Esophagus muscularis mucosa (tissue), 4 donors: ENCODE data around the gene TMEM235. TPM values are rescaled to one million over a fixed set of nuclear protein-coding genes. Genes with fewer than 3 reads are reported as not detected.

Experiments
- DNase-seq: peaks from one replicate; pipeline ENCODE4 v3.0.0-alpha.2; 2017; ENCODE audit errors: extremely low spot score
- H3K27ac ChIP-seq, 4 donors: fragments of 200-600 bp; sonication (generic); replicated peaks in 1 of 4; 1 replicate in 3 of 4; 2 replicates in 1 of 4; pipeline ENCODE4 v1.5.1; 2016 to 2019; ENCODE audit warnings: mild to moderate bottlenecking in 1 of 4
- H3K27me3 ChIP-seq, 4 donors: fragments of 200-600 bp; sonication (generic); one replicate each; pipeline versions ENCODE4 v1.5.1 to v1.6.0; 2016 to 2019
- H3K36me3 ChIP-seq, 4 donors: fragments of 200-600 bp; sonication (generic); one replicate each; pipeline ENCODE4 v1.5.1; 2016 to 2019
- H3K4me1 ChIP-seq, 4 donors: fragments of 200-600 bp; sonication (generic); one replicate each; pipeline ENCODE4 v1.5.1; 2016 to 2019
- H3K4me3 ChIP-seq, 4 donors: fragments of 200-600 bp; sonication (generic); 1 replicate in 2 of 4; 2 replicates in 2 of 4; pipeline ENCODE4 v1.5.1; 2016 to 2019; ENCODE audit warnings: mild to moderate bottlenecking in 4 of 4, moderate library complexity in 1 of 4
- H3K9me3 ChIP-seq, 4 donors: fragments of 200-600 bp; sonication (generic); 1 replicate in 3 of 4; 2 replicates in 1 of 4; pipeline ENCODE4 v1.5.1; 2016 to 2019
- CTCF ChIP-seq, 3 experiments: fragments of 200-600 bp in 2 of 3; fragments of 450-650 bp in 1 of 3; sonication (generic) in 2 of 3; IDR thresholded peaks; one replicate each; pipeline ENCODE4 v1.5.1; 2017 to 2019; ENCODE audit warnings: antibody characterized with exemption in 3 of 3, mild to moderate bottlenecking in 2 of 3, moderate library complexity in 1 of 3
- EP300 ChIP-seq: sonication (generic); formaldehyde crosslinking; IDR thresholded peaks from one replicate; pipeline ENCODE4 v1.6.1; 2017; ENCODE audit warnings: antibody characterized with exemption
- POLR2A ChIP-seq: fragments of 450-650 bp; IDR thresholded peaks from one replicate; pipeline ENCODE4 v1.6.1; 2017; ENCODE audit warnings: antibody characterized with exemption, moderate library complexity, mild to moderate bottlenecking, low read depth
- POLR2AphosphoS5 ChIP-seq, 2 donors: sonication (generic); formaldehyde crosslinking; IDR thresholded peaks; one replicate each; pipeline ENCODE4 v1.6.1; 2017; ENCODE audit warnings: antibody characterized with exemption in 2 of 2
- WGBS: methylation state at CpG from one replicate; pipeline ENCODE4 v1.1.5; 2018; 5-methylcytosine and 5-hydroxymethylcytosine counted together
- intact Hi-C: fragments of 100-400 bp; cut with DNase I; formaldehyde crosslinking; loops from one replicate; pipeline ENCODE4 v1.15.1; 2023
- small RNA-seq, 3 donors: library from RNA; depleted of rRNA; stranded (forward); fragments of <200 nt; gene quantifications; one replicate each; pipeline ENCODE3, GENCODE V24; 2016
- total RNA-seq, 4 donors: library from RNA; depleted of rRNA; stranded (reverse); fragments of >200 nt; gene quantifications; one replicate each; pipeline versions ENCODE4 v1.1.0 to v1.2.1, GENCODE V29; 2016

TMEM235 gene
- total RNA-seq, 4 donors from 2014 or later: not detected

- H3K27me3 ChIP-seq: no peaks in the 10 kb centered on the region
- no peaks in the 10 kb centered on the region for H3K9me3 ChIP-seq
- TF ChIP-seq POLR2AphosphoS5 (IDR thresholded peaks at IDR 0.05) (no peak), EP300 (no peak), CTCF (IDR thresholded peaks at IDR 0.05) (no peak), POLR2A (no peak)
- H3K4me3 ChIP-seq: no peak overlapping the region
- 83% methylated on average over 14 of the region's 17 CpGs for WGBS
- intact Hi-C loops: no loop called here
- no peaks in the 10 kb centered on the region for H3K36me3 ChIP-seq
- H3K4me1 ChIP-seq: peaks cover 0 to 3% (median 0%) of the 10 kb centered on the region in 4 donors
- no peak for DNase-seq
- H3K27ac ChIP-seq: no peak overlapping the region
Observed at GRCh38 chr17:78281249-78281845, 49.9 kb downstream of the TMEM235 start.

- no peak for DNase-seq
- intact Hi-C loops: no loop called here
- no peaks in the 10 kb centered on the region for H3K36me3 ChIP-seq
- no peak for TF ChIP-seq EP300
- no peak overlapping the region for H3K27ac ChIP-seq
- H3K4me3 ChIP-seq: no peak overlapping the region
- no peaks in the 10 kb centered on the region for H3K9me3 ChIP-seq
- WGBS: 75% methylated on average over 10 of the region's 10 CpGs
- H3K4me1 ChIP-seq: peaks cover 0 to 3% (median 1%) of the 10 kb centered on the region in 4 donors
- no peaks in the 10 kb centered on the region for H3K27me3 ChIP-seq
Observed at GRCh38 chr17:78284146-78284545, 52.7 kb downstream of the TMEM235 start.

GRCh38 chr17:78289004-78289403 is 57.6 kb downstream of the TMEM235 start:
- Histone ChIP-seq H3K4me3 (no peak overlapping the region), H3K27ac (no peak overlapping the region), H3K4me1 (peaks cover 6 to 15% (median 9%) of the 10 kb centered on the region in 4 donors), H3K36me3 (no peaks in the 10 kb centered on the region), H3K27me3 (no peaks in the 10 kb centered on the region), H3K9me3 (no peaks in the 10 kb centered on the region)
- intact Hi-C loops: loop anchor here (1.0 kb wide), 1 partner anchor 71 kb away; the partner anchor contains the start of gene SOCS3
- TF ChIP-seq POLR2A: no peak
- no peak for DNase-seq
- 77% methylated on average over 6 of the region's 6 CpGs for WGBS

- 25% methylated on average over 15 of the region's 15 CpGs for WGBS
- no peak for TF ChIP-seq EP300
- no peak for TF ChIP-seq POLR2A
- peak; percentile 66 to 76 for TF ChIP-seq POLR2AphosphoS5 (IDR thresholded peaks at IDR 0.05)
- peak; percentile 69 to 84 (median 74) for TF ChIP-seq CTCF (IDR thresholded peaks at IDR 0.05)
- H3K27me3 ChIP-seq: no peaks in the 10 kb centered on the region
Observed at GRCh38 chr17:78289802-78290363, 58.5 kb downstream of the TMEM235 start.

More at GRCh38 chr17:78289802-78290363, 58.5 kb downstream of the TMEM235 start:
- Histone ChIP-seq H3K36me3 (no peaks in the 10 kb centered on the region), H3K4me3 (no peak overlapping the region), H3K4me1 (peaks cover 6 to 15% (median 9%) of the 10 kb centered on the region in 4 donors), H3K27ac (no peak overlapping the region), H3K9me3 (no peaks in the 10 kb centered on the region)
- peak; percentile 95 for DNase-seq
- intact Hi-C loops: loop anchor here (1.0 to 2.0 kb wide), 2 partner anchors 70 to 133 kb away; partner anchors contain the start of gene SOCS3

Small RNAs within 50 kb of the gene (small RNA-seq; reads per million reads assigned to genes)
- 0 reads per million in 3 donors for gene AC087645.1

Other genes starting within 250 kb of the TMEM235 start
- gene TMC6, start 102.9 kb upstream of the TMEM235 start, total RNA-seq: 10 to 100 TPM; 14.4 to 21.4 (median 18.5) TPM
- 1 to 10 TPM; 1.3 to 5.3 (median 2.3) TPM for gene TMC8, start 100.9 kb upstream of the TMEM235 start, total RNA-seq
- gene C17orf99, start 85.2 kb upstream of the TMEM235 start, total RNA-seq: not detected
- gene SYNGR2, start 63.0 kb upstream of the TMEM235 start, total RNA-seq: 100 to 1,000 TPM in 2 of 4 donors, 10 to 100 TPM in 2; 63.1 to 164 (median 124) TPM
- 10 to 100 TPM in 2 of 4 donors, 1 to 10 TPM in 2; 7.9 to 22.1 (median 14.5) TPM for gene TK1, start 44.6 kb upstream of the TMEM235 start, total RNA-seq
- gene AFMID, start 44.3 kb upstream of the TMEM235 start, total RNA-seq: 10 to 100 TPM; 15.7 to 44.3 (median 25.4) TPM
- gene BIRC5, start 17.4 kb upstream of the TMEM235 start, total RNA-seq: 1 to 10 TPM in 1 of 4 donors, under 1 TPM in 2, not detected in 1; under 0.01 to 2.0 (median 0.13) TPM
- 1,000 to 10,000 TPM in 1 of 4 donors, 10 to 100 TPM in 3; 12.5 to 1,139 (median 39.3) TPM for gene SOCS3, start 128.4 kb downstream of the TMEM235 start, total RNA-seq
- gene PGS1, start 147.0 kb downstream of the TMEM235 start, total RNA-seq: 10 to 100 TPM; 30.7 to 45.9 (median 35.6) TPM